ENCODE data around the gene NTNG1. TPM values are rescaled to one million over a fixed set of nuclear protein-coding genes. Genes with fewer than 3 reads are reported as not detected.

Gene NTNG1
- total RNA-seq, 1 donor from 2014 or later = 8.1 TPM

DNA sequence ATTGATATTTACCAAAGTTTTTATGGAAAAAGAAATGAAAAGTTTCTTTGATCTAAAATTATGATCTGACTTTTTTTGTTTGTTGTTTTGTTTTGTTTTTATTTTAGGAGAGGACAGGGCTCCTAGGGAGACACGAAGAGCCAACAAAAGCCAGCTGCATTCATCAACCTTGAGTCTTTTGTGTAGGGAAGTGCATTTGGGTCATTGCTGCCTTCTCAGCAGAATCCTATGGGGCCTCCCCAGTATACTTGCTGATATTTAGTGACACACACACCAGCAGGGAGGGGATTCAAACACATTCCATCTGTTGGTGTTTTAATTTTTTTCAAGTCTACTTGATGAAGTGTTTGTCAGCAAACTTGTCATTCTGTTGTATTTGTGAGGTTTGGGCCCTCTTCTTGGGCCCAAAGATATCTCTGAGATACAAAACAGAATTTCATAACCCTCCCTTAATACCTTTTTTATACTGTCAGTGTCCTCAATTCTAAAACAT is 203.5 kb downstream of the NTNG1 start:
- Histone ChIP-seq H2AFZ (ENCODE audit: low read depth, low read length) (no peak overlapping the region), H3K27ac (ENCODE audit: low read depth, low read length) (no peak overlapping the region), H3K36me3 (ENCODE audit: insufficient read depth, low read length) (no peaks in the 10 kb centered on the region), H3K4me2 (ENCODE audit: low read length) (no peak overlapping the region), H3K79me2 (ENCODE audit: insufficient read depth, low read length) (no peaks in the 10 kb centered on the region), H3K27me3 (ENCODE audit: insufficient read depth, low read length) (no peaks in the 10 kb centered on the region), H3K4me1 (ENCODE audit: insufficient read depth, low read length) (no peaks in the 10 kb centered on the region), H3K9ac (ENCODE audit: low read length) (no peak overlapping the region), H3K4me3 (ENCODE audit: insufficient read depth, low read depth, low read length) (no peak overlapping the region), H4K20me1 (ENCODE audit: insufficient read depth, low read length) (no peaks in the 10 kb centered on the region), H3K9me3 (ENCODE audit: insufficient read depth, low read depth, low read length) (no peaks in the 10 kb centered on the region)
- Mint-ChIP-seq H3K27ac (ENCODE audit: unreplicated experiment) (no peak overlapping the region), H3K27me3 (ENCODE audit: low read depth, unreplicated experiment) (no peaks in the 10 kb centered on the region), H3K9me3 (ENCODE audit: unreplicated experiment) (no peaks in the 10 kb centered on the region), H3K36me3 (ENCODE audit: low read depth, unreplicated experiment) (no peaks in the 10 kb centered on the region), H3K4me1 (ENCODE audit: low read depth, unreplicated experiment) (no peaks in the 10 kb centered on the region), H3K4me3 (ENCODE audit: unreplicated experiment) (no peak overlapping the region)
- no peak for DNase-seq (ENCODE audit: low read depth)
- FAIRE-seq = no peak
- TF ChIP-seq EZH2 (IDR thresholded peaks at IDR 0.05; ENCODE audit: insufficient read depth, low read length) = no peak
- TF ChIP-seq, protein P1, sequence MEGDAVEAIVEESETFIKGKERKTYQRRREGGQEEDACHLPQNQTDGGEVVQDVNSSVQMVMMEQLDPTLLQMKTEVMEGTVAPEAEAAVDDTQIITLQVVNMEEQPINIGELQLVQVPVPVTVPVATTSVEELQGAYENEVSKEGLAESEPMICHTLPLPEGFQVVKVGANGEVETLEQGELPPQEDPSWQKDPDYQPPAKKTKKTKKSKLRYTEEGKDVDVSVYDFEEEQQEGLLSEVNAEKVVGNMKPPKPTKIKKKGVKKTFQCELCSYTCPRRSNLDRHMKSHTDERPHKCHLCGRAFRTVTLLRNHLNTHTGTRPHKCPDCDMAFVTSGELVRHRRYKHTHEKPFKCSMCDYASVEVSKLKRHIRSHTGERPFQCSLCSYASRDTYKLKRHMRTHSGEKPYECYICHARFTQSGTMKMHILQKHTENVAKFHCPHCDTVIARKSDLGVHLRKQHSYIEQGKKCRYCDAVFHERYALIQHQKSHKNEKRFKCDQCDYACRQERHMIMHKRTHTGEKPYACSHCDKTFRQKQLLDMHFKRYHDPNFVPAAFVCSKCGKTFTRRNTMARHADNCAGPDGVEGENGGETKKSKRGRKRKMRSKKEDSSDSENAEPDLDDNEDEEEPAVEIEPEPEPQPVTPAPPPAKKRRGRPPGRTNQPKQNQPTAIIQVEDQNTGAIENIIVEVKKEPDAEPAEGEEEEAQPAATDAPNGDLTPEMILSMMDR (IDR thresholded peaks at IDR 0.05; ENCODE audit: insufficient read depth, low read depth, low read length) = no peak

- Histone ChIP-seq H3K79me2 (ENCODE audit: insufficient read depth, low read length) (no peaks in the 10 kb centered on the region), H3K9me3 (ENCODE audit: insufficient read depth, low read depth, low read length) (no peaks in the 10 kb centered on the region), H3K4me3 (ENCODE audit: insufficient read depth, low read depth, low read length) (no peak overlapping the region), H3K36me3 (ENCODE audit: insufficient read depth, low read length) (no peaks in the 10 kb centered on the region), H3K27me3 (ENCODE audit: insufficient read depth, low read length) (no peaks in the 10 kb centered on the region), H3K4me2 (ENCODE audit: low read length) (no peak overlapping the region), H3K4me1 (ENCODE audit: insufficient read depth, low read length) (no peaks in the 10 kb centered on the region), H4K20me1 (ENCODE audit: insufficient read depth, low read length) (no peaks in the 10 kb centered on the region), H3K27ac (ENCODE audit: low read depth, low read length) (no peak overlapping the region), H3K9ac (ENCODE audit: low read length) (no peak overlapping the region), H2AFZ (ENCODE audit: low read depth, low read length) (no peak overlapping the region)
- H3K27ac Mint-ChIP-seq (ENCODE audit: unreplicated experiment) = no peak overlapping the region
- FAIRE-seq (no peak), DNase-seq (ENCODE audit: low read depth) (no peak)
- H3K4me1 Mint-ChIP-seq (ENCODE audit: low read depth, unreplicated experiment) = no peaks in the 10 kb centered on the region
- no peak overlapping the region for H3K4me3 Mint-ChIP-seq (ENCODE audit: unreplicated experiment)
- no peaks in the 10 kb centered on the region for H3K27me3 Mint-ChIP-seq (ENCODE audit: low read depth, unreplicated experiment)
- no peaks in the 10 kb centered on the region for H3K9me3 Mint-ChIP-seq (ENCODE audit: unreplicated experiment)
- no peaks in the 10 kb centered on the region for H3K36me3 Mint-ChIP-seq (ENCODE audit: low read depth, unreplicated experiment)
- TF ChIP-seq, protein P1 (IDR thresholded peaks at IDR 0.05; ENCODE audit: insufficient read depth, low read depth, low read length) = no peak
- TF ChIP-seq EZH2 (IDR thresholded peaks at IDR 0.05; ENCODE audit: insufficient read depth, low read length) = no peak
These were observed 204.0 kb downstream of the NTNG1 start for GRCh38 chr1:107344836-107345235.

GRCh38 chr1:107352850-107353249 is 212.0 kb downstream of the NTNG1 start:
- no peaks in the 10 kb centered on the region for H4K20me1 ChIP-seq (ENCODE audit: insufficient read depth, low read length)
- H3K4me2 ChIP-seq (ENCODE audit: low read length) = no peak overlapping the region
- FAIRE-seq = no peak

More at GRCh38 chr1:107352850-107353249, 212.0 kb downstream of the NTNG1 start:
- no peak overlapping the region for H3K4me3 Mint-ChIP-seq (ENCODE audit: unreplicated experiment)
- H3K9me3 Mint-ChIP-seq (ENCODE audit: unreplicated experiment) = no peaks in the 10 kb centered on the region
- DNase-seq (ENCODE audit: low read depth) = no peak
- no peaks in the 10 kb centered on the region for H3K9me3 ChIP-seq (ENCODE audit: insufficient read depth, low read depth, low read length)
- H3K36me3 Mint-ChIP-seq (ENCODE audit: low read depth, unreplicated experiment) = no peaks in the 10 kb centered on the region
- no peaks in the 10 kb centered on the region for H3K79me2 ChIP-seq (ENCODE audit: insufficient read depth, low read length)
- no peaks in the 10 kb centered on the region for H3K4me1 ChIP-seq (ENCODE audit: insufficient read depth, low read length)
- no peaks in the 10 kb centered on the region for H3K27me3 Mint-ChIP-seq (ENCODE audit: low read depth, unreplicated experiment)
- H3K36me3 ChIP-seq (ENCODE audit: insufficient read depth, low read length) = no peaks in the 10 kb centered on the region
- no peak overlapping the region for H3K4me3 ChIP-seq (ENCODE audit: insufficient read depth, low read depth, low read length)
- H3K4me1 Mint-ChIP-seq (ENCODE audit: low read depth, unreplicated experiment) = no peaks in the 10 kb centered on the region
- no peak overlapping the region for H3K27ac Mint-ChIP-seq (ENCODE audit: unreplicated experiment)
- TF ChIP-seq, protein P1 (IDR thresholded peaks at IDR 0.05; ENCODE audit: insufficient read depth, low read depth, low read length) = no peak
- TF ChIP-seq EZH2 (IDR thresholded peaks at IDR 0.05; ENCODE audit: insufficient read depth, low read length) = no peak
- H3K27me3 ChIP-seq (ENCODE audit: insufficient read depth, low read length) = no peaks in the 10 kb centered on the region
- H2AFZ ChIP-seq (ENCODE audit: low read depth, low read length) = no peak overlapping the region
- no peak overlapping the region for H3K27ac ChIP-seq (ENCODE audit: low read depth, low read length)
- H3K9ac ChIP-seq (ENCODE audit: low read length) = no peak overlapping the region
